Upper lobe of left lung (tissue), 6 donors: ENCODE results near the gene OXA1L. TPM values are rescaled to one million over a fixed set of nuclear protein-coding genes. Genes with fewer than 3 reads are reported as not detected.

Source experiments
- ATAC-seq, 2 donors: fragments of 200-7000 bp; cut with Tn5 transposase; one replicate each; pipeline ENCODE4 v1.9.1; 2022; ENCODE audit warnings: mild to moderate bottlenecking in 2 of 2, moderate library complexity in 2 of 2; ENCODE audit not compliant: low FRiP score in 2 of 2
- DNase-seq, 2 donors: peaks; one replicate each; pipeline ENCODE4 v3.0.0-alpha.2; 2019 to 2020
- H3K27ac ChIP-seq, 4 donors: fragments of 200-600 bp; sonication (generic); one replicate each; pipeline ENCODE4 v1.5.1; 2016 to 2019
- H3K27me3 ChIP-seq, 4 donors: fragments of 200-600 bp; sonication (generic); one replicate each; pipeline ENCODE4 v1.5.1; 2017 to 2019
- H3K36me3 ChIP-seq, 4 donors: fragments of 200-600 bp; sonication (generic); one replicate each; pipeline ENCODE4 v1.5.1; 2016 to 2019
- H3K4me1 ChIP-seq, 4 donors: fragments of 200-600 bp; sonication (generic); one replicate each; pipeline ENCODE4 v1.5.1; 2018 to 2019
- H3K4me3 ChIP-seq, 4 donors: fragments of 200-600 bp; sonication (generic); one replicate each; pipeline ENCODE4 v1.5.1; 2017 to 2019; ENCODE audit warnings: mild to moderate bottlenecking in 2 of 4, moderate library complexity in 1 of 4
- H3K9me3 ChIP-seq, 4 donors: fragments of 200-600 bp; sonication (generic); one replicate each; pipeline ENCODE4 v1.5.1; 2018 to 2019
- EP300 ChIP-seq, 4 donors: sonication (generic); formaldehyde crosslinking; IDR thresholded peaks; one replicate each; pipeline ENCODE4 v1.5.1; 2017; ENCODE audit warnings: antibody characterized with exemption in 4 of 4, control low read depth in 2 of 4
- POLR2A ChIP-seq, 4 donors: fragments of 450-650 bp; IDR thresholded peaks; one replicate each; pipeline ENCODE4 v1.5.1; 2016 to 2017; ENCODE audit warnings: antibody characterized with exemption in 4 of 4, mild to moderate bottlenecking in 2 of 4
- POLR2AphosphoS5 ChIP-seq, 2 donors: sonication (generic); formaldehyde crosslinking; IDR thresholded peaks; one replicate each; pipeline ENCODE4 v1.5.1; 2017; ENCODE audit warnings: antibody characterized with exemption in 2 of 2
- WGBS, 2 donors: methylation state at CpG; one replicate each; pipeline ENCODE4 v1.1.5; 2017 to 2018; 5-methylcytosine and 5-hydroxymethylcytosine counted together
- total RNA-seq, 6 donors: library from RNA; depleted of rRNA in 4 of 6; stranded (reverse); fragments of >200 nt in 4 of 6; gene quantifications; one replicate each; pipeline versions ENCODE4 v1.1.0 to v1.2.1, GENCODE V29; 2016 to 2021
- TF ChIP-seq, protein P1 (sequence below), 6 experiments: fragments of 450-650 bp in 4 of 6; fragments of 200-600 bp in 2 of 6; sonication (generic) in 2 of 6; IDR thresholded peaks; one replicate each; pipeline ENCODE4 v1.5.1; 2016 to 2019; ENCODE audit warnings: antibody characterized with exemption in 6 of 6
- donor health status: DM: no; HTN: no; CAD: no; lungs with moderate emphysema.
- donor health status: DM: no; HTN: yes; CAD: no; lungs with severe emphysema.

OXA1L gene
- total RNA-seq, 6 donors from 2014 or later = 54.9 to 137 (median 79.2) TPM

DNA sequence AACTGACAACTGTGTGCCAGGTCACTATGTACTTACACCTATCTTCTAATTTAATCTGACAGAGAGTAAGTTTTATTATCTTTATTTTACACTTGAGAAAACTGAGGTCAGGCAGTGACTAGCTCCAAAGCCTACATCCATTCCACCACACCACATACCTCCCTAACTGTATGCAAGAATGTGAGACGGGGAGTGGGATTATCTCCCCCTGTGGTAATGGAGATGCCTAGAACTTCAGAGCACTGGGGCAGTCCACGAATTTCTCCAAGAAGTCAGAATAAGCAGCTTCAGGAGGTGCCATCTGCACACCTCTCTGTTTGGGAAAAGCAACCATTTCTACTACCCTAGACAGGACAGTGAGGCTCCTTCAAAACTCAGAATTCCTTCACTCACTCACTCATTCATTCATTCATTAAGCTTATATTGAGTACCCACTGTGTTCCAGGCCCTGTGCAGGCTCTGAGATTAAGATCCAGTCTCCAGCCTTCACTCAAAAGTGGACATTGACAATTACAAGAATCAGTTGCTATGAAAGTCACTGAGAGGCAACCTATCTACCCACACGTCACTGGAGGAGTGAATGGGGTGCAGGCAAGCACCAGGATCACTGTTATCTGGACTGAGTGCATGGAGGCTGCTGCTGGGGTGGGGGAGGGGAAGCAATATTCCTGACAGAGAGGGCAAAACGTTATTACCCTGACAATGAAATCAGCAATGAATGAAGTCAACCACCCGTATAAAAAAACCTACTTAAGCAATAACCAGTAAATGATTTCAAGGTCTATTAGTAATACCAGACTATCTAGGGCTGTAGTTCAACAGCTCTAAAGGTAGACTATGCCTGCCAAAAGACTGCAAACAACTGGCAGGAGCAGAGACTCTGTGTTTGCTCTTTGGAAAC is 30.8 kb downstream of the OXA1L start:
- TF ChIP-seq, protein P1, sequence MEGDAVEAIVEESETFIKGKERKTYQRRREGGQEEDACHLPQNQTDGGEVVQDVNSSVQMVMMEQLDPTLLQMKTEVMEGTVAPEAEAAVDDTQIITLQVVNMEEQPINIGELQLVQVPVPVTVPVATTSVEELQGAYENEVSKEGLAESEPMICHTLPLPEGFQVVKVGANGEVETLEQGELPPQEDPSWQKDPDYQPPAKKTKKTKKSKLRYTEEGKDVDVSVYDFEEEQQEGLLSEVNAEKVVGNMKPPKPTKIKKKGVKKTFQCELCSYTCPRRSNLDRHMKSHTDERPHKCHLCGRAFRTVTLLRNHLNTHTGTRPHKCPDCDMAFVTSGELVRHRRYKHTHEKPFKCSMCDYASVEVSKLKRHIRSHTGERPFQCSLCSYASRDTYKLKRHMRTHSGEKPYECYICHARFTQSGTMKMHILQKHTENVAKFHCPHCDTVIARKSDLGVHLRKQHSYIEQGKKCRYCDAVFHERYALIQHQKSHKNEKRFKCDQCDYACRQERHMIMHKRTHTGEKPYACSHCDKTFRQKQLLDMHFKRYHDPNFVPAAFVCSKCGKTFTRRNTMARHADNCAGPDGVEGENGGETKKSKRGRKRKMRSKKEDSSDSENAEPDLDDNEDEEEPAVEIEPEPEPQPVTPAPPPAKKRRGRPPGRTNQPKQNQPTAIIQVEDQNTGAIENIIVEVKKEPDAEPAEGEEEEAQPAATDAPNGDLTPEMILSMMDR (IDR thresholded peaks at IDR 0.05) = no peak
- TF ChIP-seq POLR2AphosphoS5 (IDR thresholded peaks at IDR 0.05) (no peak), EP300 (IDR thresholded peaks at IDR 0.05) (no peak), POLR2A (IDR thresholded peaks at IDR 0.05) (no peak)
- no peak for DNase-seq
- Histone ChIP-seq H3K27me3 (no peaks in the 10 kb centered on the region), H3K36me3 (no peaks in the 10 kb centered on the region), H3K27ac (no peak overlapping the region), H3K4me3 (no peak overlapping the region), H3K9me3 (no peaks in the 10 kb centered on the region), H3K4me1 (peaks cover 0 to 8% (median 3%) of the 10 kb centered on the region in 4 donors)
- WGBS, 2 donors = 49 to 66% methylated on average over 5 of the region's 5 CpGs
- ATAC-seq = no peak

- Histone ChIP-seq H3K27ac (peak overlapping the region in 1 of 4 donors; percentile 16), H3K4me1 (peaks cover 0 to 9% (median 3%) of the 10 kb centered on the region in 4 donors), H3K9me3 (no peaks in the 10 kb centered on the region), H3K4me3 (no peak overlapping the region), H3K27me3 (no peaks in the 10 kb centered on the region), H3K36me3 (no peaks in the 10 kb centered on the region)
- no peak for TF ChIP-seq POLR2A (IDR thresholded peaks at IDR 0.05)
- TF ChIP-seq, protein P1 (IDR thresholded peaks at IDR 0.05) = no peak
- TF ChIP-seq EP300 (IDR thresholded peaks at IDR 0.05) = no peak
- no peak for TF ChIP-seq POLR2AphosphoS5 (IDR thresholded peaks at IDR 0.05)
- DNase-seq (no peak), ATAC-seq (peak in 1 of 2 donors; percentile 56)
- WGBS, 2 donors = 36 to 57% methylated on average over 2 of the region's 2 CpGs
Measured at GRCh38 chr14:22798528-22798927, 32.0 kb downstream of the OXA1L start.

- no peak overlapping the region for H3K27ac ChIP-seq
- no peak for TF ChIP-seq POLR2A (IDR thresholded peaks at IDR 0.05)
- TF ChIP-seq POLR2AphosphoS5 (IDR thresholded peaks at IDR 0.05) = no peak
- TF ChIP-seq EP300 (IDR thresholded peaks at IDR 0.05) = no peak
- TF ChIP-seq, protein P1 (IDR thresholded peaks at IDR 0.05) = no peak
- no peak for DNase-seq
- no peaks in the 10 kb centered on the region for H3K27me3 ChIP-seq
- no peaks in the 10 kb centered on the region for H3K36me3 ChIP-seq
- peak in 1 of 2 donors; percentile 35 for ATAC-seq
- WGBS, 2 donors = 81 to 83% methylated on average over 10 of the region's 10 CpGs
- H3K9me3 ChIP-seq = no peaks in the 10 kb centered on the region
- no peak overlapping the region for H3K4me3 ChIP-seq
- H3K4me1 ChIP-seq = peaks cover 0 to 12% (median 3%) of the 10 kb centered on the region in 4 donors
Measured at GRCh38 chr14:22800346-22800745, 33.9 kb downstream of the OXA1L start.

- no peak for DNase-seq
- TF ChIP-seq, protein P1 (IDR thresholded peaks at IDR 0.05) = no peak
- TF ChIP-seq POLR2A (IDR thresholded peaks at IDR 0.05) (no peak), EP300 (IDR thresholded peaks at IDR 0.05) (no peak), POLR2AphosphoS5 (IDR thresholded peaks at IDR 0.05) (no peak)
- Histone ChIP-seq H3K4me3 (no peak overlapping the region), H3K27ac (no peak overlapping the region), H3K27me3 (no peaks in the 10 kb centered on the region), H3K4me1 (peaks cover 0 to 12% (median 3%) of the 10 kb centered on the region in 4 donors), H3K36me3 (no peaks in the 10 kb centered on the region), H3K9me3 (no peaks in the 10 kb centered on the region)
- ATAC-seq = no peak
- 78 to 79% methylated on average over 8 of the region's 8 CpGs for WGBS, 2 donors
Measured at GRCh38 chr14:22801716-22802115, 35.2 kb downstream of the OXA1L start.
